ENCODE measurements around the gene URB1.
A peak's percentile ranks its signal among the peaks of the same experiment; 100 is the strongest.

URB1 gene

GRCh38 chr21:32298148-32298559 lies 94.7 kb downstream of the URB1 start:
- no peak for DNase-seq (ENCODE audit: insufficient read length, low spot score)
- FAIRE-seq = no peak
- TF ChIP-seq POLR2AphosphoS5 (IDR thresholded peaks at IDR 0.05; ENCODE audit: low read depth, low read length) (no peak), TAF1 (IDR thresholded peaks at IDR 0.05; ENCODE audit: low read depth, low read length) (no peak), SPI1 (IDR thresholded peaks at IDR 0.05; ENCODE audit: low read depth, low read length) (no peak), POLR2A (IDR thresholded peaks at IDR 0.05; ENCODE audit: low read depth, low read length) (no peak), PAX5 (IDR thresholded peaks at IDR 0.05; ENCODE audit: insufficient read depth, low read length, severe bottlenecking) (no peak), POU2F2 (IDR thresholded peaks at IDR 0.05; ENCODE audit: low read depth, low read length) (no peak)

GRCh38 chr21:32297449-32297848 lies 95.4 kb downstream of the URB1 start:
- FAIRE-seq (no peak), DNase-seq (ENCODE audit: insufficient read length, low spot score) (no peak)
- TF ChIP-seq POLR2AphosphoS5 (IDR thresholded peaks at IDR 0.05; ENCODE audit: low read depth, low read length) (no peak), PAX5 (IDR thresholded peaks at IDR 0.05; ENCODE audit: insufficient read depth, low read length, severe bottlenecking) (no peak), TAF1 (IDR thresholded peaks at IDR 0.05; ENCODE audit: low read depth, low read length) (no peak), POU2F2 (IDR thresholded peaks at IDR 0.05; ENCODE audit: low read depth, low read length) (no peak), POLR2A (IDR thresholded peaks at IDR 0.05; ENCODE audit: low read depth, low read length) (no peak), SPI1 (IDR thresholded peaks at IDR 0.05; ENCODE audit: low read depth, low read length) (no peak)

DNA sequence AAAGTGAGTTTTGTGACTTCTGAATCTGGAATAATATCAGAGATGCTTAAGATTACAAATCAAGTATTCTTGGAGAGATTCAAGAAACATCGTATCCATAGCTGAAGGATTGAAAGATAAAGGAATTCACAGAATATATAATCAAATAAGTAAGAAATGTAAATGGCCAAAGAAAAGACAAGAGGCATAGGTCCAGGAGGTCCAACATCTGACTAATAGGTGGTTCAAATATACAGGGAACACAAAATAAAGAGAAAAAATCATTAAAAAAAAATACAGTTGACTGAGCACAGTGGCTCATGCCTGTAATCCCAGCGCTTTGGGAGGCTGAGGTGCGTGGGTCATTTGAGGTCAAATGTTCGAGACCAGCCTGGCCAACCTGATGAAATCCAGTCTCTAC lies 107.3 kb downstream of the URB1 start:
- TF ChIP-seq POLR2A (IDR thresholded peaks at IDR 0.05; ENCODE audit: low read depth, low read length) (no peak), POU2F2 (IDR thresholded peaks at IDR 0.05; ENCODE audit: low read depth, low read length) (no peak), PAX5 (IDR thresholded peaks at IDR 0.05; ENCODE audit: insufficient read depth, low read length, severe bottlenecking) (no peak), TAF1 (IDR thresholded peaks at IDR 0.05; ENCODE audit: low read depth, low read length) (no peak), POLR2AphosphoS5 (IDR thresholded peaks at IDR 0.05; ENCODE audit: low read depth, low read length) (no peak), SPI1 (IDR thresholded peaks at IDR 0.05; ENCODE audit: low read depth, low read length) (no peak)
- no peak for DNase-seq (ENCODE audit: insufficient read length, low spot score)
- FAIRE-seq = no peak

GRCh38 chr21:32282992-32283391 lies 109.8 kb downstream of the URB1 start:
- TF ChIP-seq POLR2A (IDR thresholded peaks at IDR 0.05; ENCODE audit: low read depth, low read length) = no peak
- no peak for TF ChIP-seq PAX5 (IDR thresholded peaks at IDR 0.05; ENCODE audit: insufficient read depth, low read length, severe bottlenecking)
- no peak for TF ChIP-seq POLR2AphosphoS5 (IDR thresholded peaks at IDR 0.05; ENCODE audit: low read depth, low read length)
- TF ChIP-seq TAF1 (IDR thresholded peaks at IDR 0.05; ENCODE audit: low read depth, low read length) = no peak
- TF ChIP-seq SPI1 (IDR thresholded peaks at IDR 0.05; ENCODE audit: low read depth, low read length) = no peak
- no peak for TF ChIP-seq POU2F2 (IDR thresholded peaks at IDR 0.05; ENCODE audit: low read depth, low read length)
- DNase-seq (ENCODE audit: insufficient read length, low spot score) (no peak), FAIRE-seq (no peak)

DNA sequence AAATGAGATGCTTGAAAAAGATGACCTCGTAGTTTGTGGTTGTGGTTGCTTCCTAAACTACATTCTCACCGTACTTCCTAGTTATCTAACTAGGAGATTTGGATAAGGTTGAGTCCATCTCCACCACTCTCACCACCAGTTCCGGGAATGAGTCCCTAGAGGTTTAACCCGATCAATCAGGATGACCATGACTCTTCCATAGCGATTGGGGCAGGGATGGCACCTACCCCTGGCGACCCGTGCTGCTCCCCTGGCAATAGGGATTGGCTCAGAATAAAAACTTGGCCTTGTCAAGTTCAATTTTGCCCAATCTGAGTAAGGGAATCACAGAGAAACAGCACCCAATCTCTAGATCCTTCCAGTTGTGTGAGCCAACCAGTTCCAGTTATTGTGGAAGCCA lies 111.3 kb downstream of the URB1 start:
- no peak for FAIRE-seq
- TF ChIP-seq PAX5 (IDR thresholded peaks at IDR 0.05; ENCODE audit: insufficient read depth, low read length, severe bottlenecking) = no peak
- no peak for TF ChIP-seq SPI1 (IDR thresholded peaks at IDR 0.05; ENCODE audit: low read depth, low read length)
- TF ChIP-seq POLR2A (IDR thresholded peaks at IDR 0.05; ENCODE audit: low read depth, low read length) = no peak
- TF ChIP-seq TAF1 (IDR thresholded peaks at IDR 0.05; ENCODE audit: low read depth, low read length) = no peak
- no peak for TF ChIP-seq POU2F2 (IDR thresholded peaks at IDR 0.05; ENCODE audit: low read depth, low read length)
- no peak for TF ChIP-seq POLR2AphosphoS5 (IDR thresholded peaks at IDR 0.05; ENCODE audit: low read depth, low read length)
- no peak for DNase-seq (ENCODE audit: insufficient read length, low spot score)

GRCh38 chr21:32279377-32279680 lies 113.5 kb downstream of the URB1 start:
- DNase-seq (ENCODE audit: insufficient read length, low spot score) (no peak), FAIRE-seq (no peak)
- TF ChIP-seq POLR2AphosphoS5 (IDR thresholded peaks at IDR 0.05; ENCODE audit: low read depth, low read length) (no peak), POLR2A (IDR thresholded peaks at IDR 0.05; ENCODE audit: low read depth, low read length) (no peak), SPI1 (IDR thresholded peaks at IDR 0.05; ENCODE audit: low read depth, low read length) (no peak), TAF1 (IDR thresholded peaks at IDR 0.05; ENCODE audit: low read depth, low read length) (no peak), PAX5 (IDR thresholded peaks at IDR 0.05; ENCODE audit: insufficient read depth, low read length, severe bottlenecking) (no peak), POU2F2 (IDR thresholded peaks at IDR 0.05; ENCODE audit: low read depth, low read length) (no peak)

GRCh38 chr21:32278518-32279376 lies 114.1 kb downstream of the URB1 start, which contains the start of gene MIS18A:
TSS of gene MIS18A (minus strand) at chr21:32279049. CDS start at chr21:32279014, 35 bp downstream.
- DNase-seq (ENCODE audit: insufficient read length, low spot score) (peak; percentile 80), FAIRE-seq (peak; percentile 95)
- TF ChIP-seq TAF1 (IDR thresholded peaks at IDR 0.05; ENCODE audit: low read depth, low read length) = peak; percentile 70
- no peak for TF ChIP-seq SPI1 (IDR thresholded peaks at IDR 0.05; ENCODE audit: low read depth, low read length)
- peak; percentile 59; the same call in 1 of the 2 replicates for TF ChIP-seq POLR2AphosphoS5 (IDR thresholded peaks at IDR 0.05; ENCODE audit: low read depth, low read length)
- peak; percentile 79 for TF ChIP-seq POLR2A (IDR thresholded peaks at IDR 0.05; ENCODE audit: low read depth, low read length)
- TF ChIP-seq PAX5 (IDR thresholded peaks at IDR 0.05; ENCODE audit: insufficient read depth, low read length, severe bottlenecking) = no peak
- peak; percentile 54; the same call in 1 of the 2 replicates for TF ChIP-seq POU2F2 (IDR thresholded peaks at IDR 0.05; ENCODE audit: low read depth, low read length)

GRCh38 chr21:32278103-32278502 lies 114.7 kb downstream of the URB1 start:
- no peak for TF ChIP-seq POLR2A (IDR thresholded peaks at IDR 0.05; ENCODE audit: low read depth, low read length)
- TF ChIP-seq POLR2AphosphoS5 (IDR thresholded peaks at IDR 0.05; ENCODE audit: low read depth, low read length) = no peak
- no peak for TF ChIP-seq PAX5 (IDR thresholded peaks at IDR 0.05; ENCODE audit: insufficient read depth, low read length, severe bottlenecking)
- TF ChIP-seq POU2F2 (IDR thresholded peaks at IDR 0.05; ENCODE audit: low read depth, low read length) = no peak
- no peak for TF ChIP-seq SPI1 (IDR thresholded peaks at IDR 0.05; ENCODE audit: low read depth, low read length)
- no peak for TF ChIP-seq TAF1 (IDR thresholded peaks at IDR 0.05; ENCODE audit: low read depth, low read length)
- FAIRE-seq = no peak
- DNase-seq (ENCODE audit: insufficient read length, low spot score) = no peak

GRCh38 chr21:32276671-32277070 lies 116.1 kb downstream of the URB1 start:
- no peak for FAIRE-seq
- DNase-seq (ENCODE audit: insufficient read length, low spot score) = no peak
- TF ChIP-seq SPI1 (IDR thresholded peaks at IDR 0.05; ENCODE audit: low read depth, low read length) (no peak), PAX5 (IDR thresholded peaks at IDR 0.05; ENCODE audit: insufficient read depth, low read length, severe bottlenecking) (no peak), POLR2AphosphoS5 (IDR thresholded peaks at IDR 0.05; ENCODE audit: low read depth, low read length) (no peak)
